ENCODE results near the gene MINDY2. TPM values are rescaled to one million over a fixed set of nuclear protein-coding genes. Genes with fewer than 3 reads are reported as not detected.
A peak's percentile ranks its signal among the peaks of the same experiment; 100 is the strongest.

Gene MINDY2
- total and polyA plus RNA-seq, 9 of the 15 experiments (the other 6 are each of a cell fraction or from before 2014, with no cell fraction given): 2.4 to 15.3 (median 7.2) TPM

DNA sequence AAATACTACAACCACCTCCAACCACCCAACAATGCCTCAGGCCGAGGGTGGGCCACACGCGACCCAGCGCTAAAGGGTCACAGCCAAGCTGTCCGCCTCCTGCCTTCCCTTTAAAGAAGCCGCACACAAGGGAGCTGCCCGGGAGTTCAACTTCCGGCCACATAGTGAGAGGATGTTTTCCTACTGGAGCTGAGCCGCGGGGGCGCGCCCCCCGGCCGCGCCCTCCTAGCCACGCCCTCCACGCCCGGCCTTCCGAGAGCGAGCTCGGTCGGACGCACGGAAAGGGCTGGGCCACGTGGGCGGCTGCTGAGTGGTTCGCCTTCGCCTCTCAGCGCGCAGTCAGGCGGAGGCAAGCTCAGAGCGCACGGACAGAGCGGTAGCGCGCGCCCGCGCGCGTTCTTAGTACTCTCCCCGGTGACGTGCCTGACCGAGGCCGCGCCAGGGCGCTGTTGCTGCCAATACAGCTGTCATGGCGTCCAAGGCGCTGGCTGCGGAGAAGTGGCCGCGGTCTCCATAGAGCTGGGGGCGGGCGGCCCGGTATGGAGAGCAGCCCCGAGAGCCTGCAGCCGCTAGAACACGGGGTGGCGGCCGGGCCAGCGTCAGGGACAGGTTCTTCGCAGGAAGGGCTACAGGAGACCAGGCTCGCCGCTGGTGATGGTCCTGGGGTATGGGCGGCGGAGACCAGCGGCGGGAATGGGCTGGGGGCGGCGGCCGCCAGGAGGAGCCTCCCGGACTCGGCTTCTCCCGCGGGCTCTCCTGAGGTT, at the start of gene MINDY2 (continued):
- TF ChIP-seq, protein P1, sequence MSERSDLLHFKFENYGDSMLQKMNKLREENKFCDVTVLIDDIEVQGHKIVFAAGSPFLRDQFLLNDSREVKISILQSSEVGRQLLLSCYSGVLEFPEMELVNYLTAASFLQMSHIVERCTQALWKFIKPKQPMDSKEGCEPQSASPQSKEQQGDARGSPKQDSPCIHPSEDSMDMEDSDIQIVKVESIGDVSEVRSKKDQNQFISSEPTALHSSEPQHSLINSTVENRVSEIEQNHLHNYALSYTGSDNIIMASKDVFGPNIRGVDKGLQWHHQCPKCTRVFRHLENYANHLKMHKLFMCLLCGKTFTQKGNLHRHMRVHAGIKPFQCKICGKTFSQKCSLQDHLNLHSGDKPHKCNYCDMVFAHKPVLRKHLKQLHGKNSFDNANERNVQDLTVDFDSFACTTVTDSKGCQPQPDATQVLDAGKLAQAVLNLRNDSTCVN (CRISPR knock-in tag; IDR thresholded peaks at IDR 0.05): peak; percentile 87; the same call in 1 of the 2 replicates
- TF ChIP-seq NFYB (IDR thresholded peaks at IDR 0.05; ENCODE audit: extremely low read depth, insufficient read length) (peak; percentile 12), NONO (IDR thresholded peaks at IDR 0.05; ENCODE audit: low read depth in 2 of 2, low read length in 1 of 2) (peak; percentile 32 to 79; a peak in 2 of 4 replicates), EWSR1 (IDR thresholded peaks at IDR 0.05; ENCODE audit: borderline replicate concordance, low read depth, partially characterized antibody) (no peak), NRF1 (conservative IDR thresholded peaks at IDR 0.05 in 1 of 2, IDR thresholded peaks at IDR 0.05 in 1 of 2) (peak; percentile 90 to 92), DLX4 (CRISPR knock-in tag; IDR thresholded peaks at IDR 0.05) (no peak), ZSCAN32 (CRISPR knock-in tag; IDR thresholded peaks at IDR 0.05) (peak; percentile 56; the same call in 1 of the 2 replicates), PHB (CRISPR knock-in tag; IDR thresholded peaks at IDR 0.05) (peak; percentile 85; the same call in 1 of the 2 replicates), E2F8 (IDR thresholded peaks at IDR 0.05; ENCODE audit: low read depth, partially characterized antibody) (peak; percentile 80), RNF2 (IDR thresholded peaks at IDR 0.05) (0 out of 2 replicates have a peak, but pooled peaks have one; percentile 12), E2F6 (IDR thresholded peaks at IDR 0.05; ENCODE audit: borderline replicate concordance in 1 of 2, extremely low read depth in 1 of 2, insufficient read depth in 1 of 2, insufficient read length in 1 of 2, low read depth in 1 of 2, low read length in 1 of 2, poor library complexity in 1 of 2, severe bottlenecking in 1 of 2) (peak; percentile 84 to 85)
- TF ChIP-seq, protein P2, sequence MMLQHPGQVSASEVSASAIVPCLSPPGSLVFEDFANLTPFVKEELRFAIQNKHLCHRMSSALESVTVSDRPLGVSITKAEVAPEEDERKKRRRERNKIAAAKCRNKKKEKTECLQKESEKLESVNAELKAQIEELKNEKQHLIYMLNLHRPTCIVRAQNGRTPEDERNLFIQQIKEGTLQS (IDR thresholded peaks at IDR 0.05): 0 out of 2 replicates have a peak, but pooled peaks have one; percentile 32
- TF ChIP-seq, protein P2 (CRISPR knock-in tag; conservative IDR thresholded peaks at IDR 0.05): 0 out of 2 replicates have a peak, but pooled peaks have one; percentile 37
- TF ChIP-seq, protein P3, sequence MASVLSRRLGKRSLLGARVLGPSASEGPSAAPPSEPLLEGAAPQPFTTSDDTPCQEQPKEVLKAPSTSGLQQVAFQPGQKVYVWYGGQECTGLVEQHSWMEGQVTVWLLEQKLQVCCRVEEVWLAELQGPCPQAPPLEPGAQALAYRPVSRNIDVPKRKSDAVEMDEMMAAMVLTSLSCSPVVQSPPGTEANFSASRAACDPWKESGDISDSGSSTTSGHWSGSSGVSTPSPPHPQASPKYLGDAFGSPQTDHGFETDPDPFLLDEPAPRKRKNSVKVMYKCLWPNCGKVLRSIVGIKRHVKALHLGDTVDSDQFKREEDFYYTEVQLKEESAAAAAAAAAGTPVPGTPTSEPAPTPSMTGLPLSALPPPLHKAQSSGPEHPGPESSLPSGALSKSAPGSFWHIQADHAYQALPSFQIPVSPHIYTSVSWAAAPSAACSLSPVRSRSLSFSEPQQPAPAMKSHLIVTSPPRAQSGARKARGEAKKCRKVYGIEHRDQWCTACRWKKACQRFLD (CRISPR knock-in tag; IDR thresholded peaks at IDR 0.05): peak; percentile 84

Measured in K562 (cell line).